OCI-LY1 (cell line): ENCODE data around the gene DNMBP.

Source experiments
- H2AFZ ChIP-seq: fragments of 200-600 bp; sonication (generic), shearing (Covaris generic); 2 replicates; pipeline ENCODE4 v1.6.0; 2014; ENCODE audit warnings: antibody characterized with exemption, mild to moderate bottlenecking, low read length
- H3F3A ChIP-seq: fragments of 200-600 bp; sonication (generic), shearing (Covaris generic); 2 replicates; pipeline ENCODE4 v1.6.0; 2014; ENCODE audit warnings: mild to moderate bottlenecking, antibody characterized with exemption, low read length, moderate library complexity; ENCODE audit not compliant: insufficient read depth
- H3K27ac ChIP-seq: fragments of 200-600 bp; sonication (generic); 2 replicates; pipeline ENCODE4 v1.5.1; 2014; ENCODE audit warnings: low read length, mixed run types, mild to moderate bottlenecking, low read depth; ENCODE audit not compliant: poor library complexity, severe bottlenecking
- H3K27me3 ChIP-seq: fragments of 200-600 bp; sonication (generic); 2 replicates; pipeline ENCODE4 v1.6.0; 2014; ENCODE audit warnings: antibody characterized with exemption, mild to moderate bottlenecking, low read length, moderate library complexity; ENCODE audit not compliant: insufficient read depth
- H3K36me3 ChIP-seq: fragments of 200-600 bp; sonication (generic); 2 replicates; pipeline ENCODE4 v1.6.1; 2014; ENCODE audit warnings: mild to moderate bottlenecking, antibody characterized with exemption, low read length, moderate library complexity, mixed read lengths; ENCODE audit not compliant: insufficient read depth
- H3K4me1 ChIP-seq: fragments of 200-600 bp; sonication (generic); 2 replicates; pipeline ENCODE4 v1.5.1; 2014; ENCODE audit warnings: mild to moderate bottlenecking, low read length, moderate library complexity; ENCODE audit not compliant: insufficient read depth, severe bottlenecking
- H3K4me2 ChIP-seq: fragments of 200-600 bp; sonication (generic), shearing (Covaris generic); 2 replicates; pipeline ENCODE4 v1.6.1; 2014; ENCODE audit warnings: low read length
- H3K4me3 ChIP-seq: fragments of 200-600 bp; sonication (generic); 2 replicates; pipeline ENCODE4 v1.5.1; 2014; ENCODE audit warnings: low read length, low read depth, mild to moderate bottlenecking, mixed read lengths; ENCODE audit not compliant: poor library complexity, severe bottlenecking
- H3K79me2 ChIP-seq: fragments of 200-600 bp; shearing (Covaris generic); 2 replicates; pipeline ENCODE4 v1.6.1; 2016; ENCODE audit warnings: mixed run types, low read length, mixed read lengths; ENCODE audit not compliant: insufficient read depth
- H3K9ac ChIP-seq: fragments of 200-600 bp; sonication (generic), shearing (Covaris generic); 2 replicates; pipeline ENCODE4 v1.6.1; 2014; ENCODE audit warnings: mild to moderate bottlenecking, low read length, mixed read lengths
- H3K9me2 ChIP-seq: fragments of 200-600 bp; sonication (generic), shearing (Covaris generic); 2 replicates; pipeline ENCODE4 v1.6.1; 2014; ENCODE audit warnings: low read depth, mild to moderate bottlenecking, low read length, mixed read lengths
- H3K9me3 ChIP-seq: fragments of 200-600 bp; shearing (Covaris generic); 2 replicates; pipeline ENCODE4 v1.6.1; 2014; ENCODE audit warnings: low read length, mixed read lengths
- H4K20me1 ChIP-seq: fragments of 200-600 bp; sonication (generic), shearing (Covaris generic); 2 replicates; pipeline ENCODE4 v1.6.0; 2016; ENCODE audit warnings: mild to moderate bottlenecking, low read length; ENCODE audit not compliant: insufficient read depth
- CTCF ChIP-seq: fragments of 200-600 bp; sonication (generic), shearing (Covaris generic); IDR thresholded peaks from 2 replicates; pipeline ENCODE4 v1.5.1; 2017; ENCODE audit warnings: mild to moderate bottlenecking, antibody characterized with exemption, low read length, moderate library complexity, mixed read lengths
- EZH2 ChIP-seq: fragments of 200-600 bp; sonication (generic), shearing (Covaris generic); IDR thresholded peaks from 2 replicates; pipeline ENCODE4 v1.8.0; 2017; ENCODE audit warnings: borderline replicate concordance, mixed run types, mild to moderate bottlenecking, antibody characterized with exemption, low read length, moderate library complexity, mixed read lengths

DNMBP gene

GRCh38 chr10:100027416-100027815 lies 17.7 kb upstream of the DNMBP start:
- no peaks in the 10 kb centered on the region for H3K36me3 ChIP-seq
- no peaks in the 10 kb centered on the region for H3F3A ChIP-seq
- H3K9ac ChIP-seq, result no peak overlapping the region
- no peaks in the 10 kb centered on the region for H3K27me3 ChIP-seq
- H3K9me3 ChIP-seq, result no peaks in the 10 kb centered on the region
- TF ChIP-seq EZH2 (no peak), CTCF (no peak)
- no peaks in the 10 kb centered on the region for H3K9me2 ChIP-seq
- no peaks in the 10 kb centered on the region for H4K20me1 ChIP-seq
- no peak overlapping the region for H3K27ac ChIP-seq
- H2AFZ ChIP-seq, result no peak overlapping the region
- H3K4me1 ChIP-seq, result peaks cover 12% of the 10 kb centered on the region
- no peak overlapping the region for H3K4me3 ChIP-seq
- no peaks in the 10 kb centered on the region for H3K79me2 ChIP-seq
- no peak overlapping the region for H3K4me2 ChIP-seq

- no peak overlapping the region for H3K4me3 ChIP-seq
- H3K27ac ChIP-seq, result peak overlapping the region; percentile 60
- H2AFZ ChIP-seq, result no peak overlapping the region
- 0 out of 2 replicates have a peak overlapping the region, but pooled peaks have one; percentile 7 for H3K4me2 ChIP-seq
- no peaks in the 10 kb centered on the region for H3K9me3 ChIP-seq
- H3K9me2 ChIP-seq, result no peaks in the 10 kb centered on the region
- peaks cover 21% of the 10 kb centered on the region for H3K4me1 ChIP-seq
- no peaks in the 10 kb centered on the region for H3K36me3 ChIP-seq
- H4K20me1 ChIP-seq, result no peaks in the 10 kb centered on the region
- no peak overlapping the region for H3K9ac ChIP-seq
- no peaks in the 10 kb centered on the region for H3K79me2 ChIP-seq
- TF ChIP-seq CTCF, result no peak
- TF ChIP-seq EZH2, result no peak
- no peaks in the 10 kb centered on the region for H3F3A ChIP-seq
- H3K27me3 ChIP-seq, result no peaks in the 10 kb centered on the region
These were observed 15.8 kb upstream of the DNMBP start for GRCh38 chr10:100025576-100025975.

GRCh38 chr10:100024748-100025147 lies 15.0 kb upstream of the DNMBP start:
- no peaks in the 10 kb centered on the region for H3K79me2 ChIP-seq
- H3K9me2 ChIP-seq, result no peaks in the 10 kb centered on the region
- no peak for TF ChIP-seq EZH2
- no peak for TF ChIP-seq CTCF
- no peaks in the 10 kb centered on the region for H3K27me3 ChIP-seq
- H3F3A ChIP-seq, result 0 out of 2 replicates have a peak, but pooled peaks cover 5% of the 10 kb centered on the region
- H2AFZ ChIP-seq, result no peak overlapping the region
- no peaks in the 10 kb centered on the region for H3K36me3 ChIP-seq
- H4K20me1 ChIP-seq, result no peaks in the 10 kb centered on the region
- H3K27ac ChIP-seq, result peak overlapping the region; percentile 60
- no peaks in the 10 kb centered on the region for H3K9me3 ChIP-seq
- no peak overlapping the region for H3K9ac ChIP-seq
- H3K4me3 ChIP-seq, result no peak overlapping the region
- peaks cover 30% of the 10 kb centered on the region for H3K4me1 ChIP-seq
- H3K4me2 ChIP-seq, result peak overlapping the region; percentile 7; the same call in 1 of the 2 replicates
